HepG2 (cell line): ENCODE data around the gene TTBK1. TPM values are rescaled to one million over a fixed set of nuclear protein-coding genes. Genes with fewer than 3 reads are reported as not detected.
A peak's percentile ranks its signal among the peaks of the same experiment; 100 is the strongest.

ENCODE experiments used
- MZF1 ChIP-seq: sonication (generic); formaldehyde crosslinking; IDR thresholded peaks from 2 replicates; pipeline ENCODE4 v1.8.1; 2023; ENCODE audit warnings: mild to moderate bottlenecking, missing genetic modification reagents, borderline replicate concordance
- NR2F6 ChIP-seq, 2 experiments: IDR thresholded peaks; 2 replicates each; pipeline ENCODE4 v1.6.1; 2016; ENCODE audit warnings: antibody characterized with exemption in 1 of 2, mild to moderate bottlenecking in 1 of 2
- SKI ChIP-seq: fragments of 450-650 bp; IDR thresholded peaks from one replicate; pipeline ENCODE4 v1.6.1; 2018; ENCODE audit warnings: mild to moderate bottlenecking; ENCODE audit not compliant: partially characterized antibody
- ZNF136 ChIP-seq: sonication (generic); formaldehyde crosslinking; IDR thresholded peaks from 2 replicates; pipeline ENCODE4 v1.8.1; 2022; ENCODE audit warnings: low read depth, mild to moderate bottlenecking, moderate library complexity, missing genetic modification reagents
- ZNF207 ChIP-seq: fragments of 450-650 bp; IDR thresholded peaks from 2 replicates; pipeline ENCODE4 v1.6.1; 2016; ENCODE audit warnings: antibody characterized with exemption, borderline replicate concordance
- ZNF749 ChIP-seq: sonication (generic); formaldehyde crosslinking; IDR thresholded peaks from 2 replicates; pipeline ENCODE4 v1.8.0; 2022; ENCODE audit warnings: mild to moderate bottlenecking, missing genetic modification reagents, moderate library complexity, borderline replicate concordance
- ZNF782 ChIP-seq: sonication (generic); formaldehyde crosslinking; IDR thresholded peaks from 2 replicates; pipeline ENCODE4 v1.4.0; 2020; ENCODE audit warnings: missing genetic modification reagents, mild to moderate bottlenecking, borderline replicate concordance
- polyA plus RNA-seq, 8 experiments: library from polyadenylated mRNA; depleted of rRNA in 3 of 8; stranded (reverse) in 7 of 8; unstranded in 1 of 8; fragments of >200 nt; fragmentation: Illumina TruSeq in 4 of 8; extraction: Trizol in 4 of 8; gene quantifications; 2 replicates each; pipeline versions ENCODE4 v1.2.1 to v1.2.3, GENCODE V29; 2011 to 2016; ENCODE audit warnings: low read depth in 4 of 8, missing spikeins in 1 of 8, mixed read lengths in 1 of 8; ENCODE audit not compliant: insufficient read depth in 1 of 8
- total RNA-seq, 5 experiments: library from RNA; depleted of rRNA; stranded (reverse); fragments of >200 nt; fragmentation: Illumina TruSeq; extraction: Trizol; gene quantifications; 2 replicates each; pipeline ENCODE4 v1.2.3, GENCODE V29; 2016; ENCODE audit warnings: low read depth in 1 of 5
- TF ChIP-seq, protein P1 (sequence below): sonication (generic); formaldehyde crosslinking; IDR thresholded peaks from 2 replicates; pipeline ENCODE4 v1.5.0; 2020; ENCODE audit warnings: missing genetic modification reagents
- TF ChIP-seq, protein P2 (sequence below): sonication (generic); formaldehyde crosslinking; IDR thresholded peaks from 2 replicates; pipeline ENCODE4; 2020; ENCODE audit warnings: missing genetic modification reagents, mild to moderate bottlenecking, borderline replicate concordance
- TF ChIP-seq, protein P3 (sequence below): sonication (generic); formaldehyde crosslinking; IDR thresholded peaks from 2 replicates; pipeline ENCODE4 v1.9.0; 2021; ENCODE audit warnings: mild to moderate bottlenecking, missing genetic modification reagents
- TF ChIP-seq, protein P4 (sequence below): sonication (generic); formaldehyde crosslinking; IDR thresholded peaks from 2 replicates; pipeline ENCODE4 v1.4.0; 2020; ENCODE audit warnings: missing genetic modification reagents
- TF ChIP-seq, protein P5 (sequence below): sonication (generic); formaldehyde crosslinking; IDR thresholded peaks from 2 replicates; pipeline ENCODE4 v1.4.0; 2020; ENCODE audit warnings: missing genetic modification reagents, mild to moderate bottlenecking, borderline replicate concordance

Gene TTBK1
- total and polyA plus RNA-seq, 2 of the 13 experiments (the other 11 are each of a cell fraction or from before 2014, with no cell fraction given), result 0.24 to 0.33 TPM

DNA sequence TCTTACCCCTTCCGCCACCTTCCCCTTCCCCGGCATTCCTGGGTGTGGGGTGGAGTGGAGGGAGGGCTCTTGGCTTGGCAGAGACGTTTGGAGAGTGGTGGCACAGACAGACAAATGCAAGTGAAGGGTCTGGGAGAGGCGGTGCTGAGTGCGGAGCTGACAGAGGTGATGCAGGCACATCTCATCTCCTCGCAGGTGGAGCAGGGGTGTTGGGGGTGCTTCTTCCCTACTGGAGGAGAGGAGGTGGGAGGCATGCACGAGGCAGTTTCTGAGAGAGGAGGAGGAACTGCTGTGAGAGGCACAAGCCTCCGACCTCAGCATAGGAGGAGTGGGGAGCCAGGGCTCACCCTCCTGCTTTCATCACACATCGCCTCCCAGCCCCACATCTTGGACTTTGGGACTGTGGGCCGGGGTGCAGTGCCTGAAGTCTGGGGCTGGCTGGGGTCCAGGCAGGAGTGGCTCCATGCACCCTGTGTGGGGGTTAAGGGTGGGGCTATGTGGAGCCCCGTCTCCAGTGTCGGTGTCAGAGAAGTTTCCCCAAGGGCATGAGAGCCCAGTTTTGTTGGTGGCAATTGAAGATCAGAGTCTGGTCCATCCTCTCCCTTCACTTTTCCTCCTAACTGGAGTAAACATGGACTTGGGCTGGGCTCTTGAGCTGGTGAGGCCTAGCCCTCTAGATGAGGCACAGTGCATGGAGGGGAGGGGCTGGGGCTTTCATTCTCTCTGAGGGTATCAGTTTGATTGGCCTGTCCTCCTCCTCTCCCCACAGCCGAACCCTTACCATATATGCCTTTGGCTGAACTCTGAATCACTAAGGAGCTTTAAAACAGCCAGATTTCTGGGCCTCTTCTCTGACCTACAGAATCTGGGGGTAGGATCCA lies 34.6 kb downstream of the TTBK1 start (continued):
- TF ChIP-seq, protein P1, sequence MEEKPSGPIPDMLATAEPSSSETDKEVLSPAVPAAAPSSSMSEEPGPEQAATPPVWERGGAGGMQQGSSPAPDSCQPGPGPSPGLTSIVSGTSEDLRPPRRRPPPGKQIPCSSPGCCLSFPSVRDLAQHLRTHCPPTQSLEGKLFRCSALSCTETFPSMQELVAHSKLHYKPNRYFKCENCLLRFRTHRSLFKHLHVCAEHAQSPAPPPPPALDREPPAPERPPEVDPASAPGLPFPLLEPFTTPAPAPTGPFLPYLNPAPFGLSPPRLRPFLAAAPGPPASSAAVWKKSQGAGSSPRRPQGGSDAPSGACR (CRISPR knock-in tag), result peak; percentile 81
- TF ChIP-seq ZNF136 (CRISPR knock-in tag) (0 out of 2 replicates have a peak, but pooled peaks have one; percentile 17), NR2F6 (IDR thresholded peaks at IDR 0.05) (peak; percentile 37; the same call in 1 of the 2 replicates), NR2F6 (CRISPR knock-in tag; IDR thresholded peaks at IDR 0.05) (no peak), MZF1 (no peak), ZNF782 (CRISPR knock-in tag) (peak; percentile 82), ZNF749 (CRISPR knock-in tag) (peak; percentile 81; the same call in 1 of the 2 replicates), SKI (peak; percentile 32), ZNF207 (no peak)
- TF ChIP-seq, protein P2, sequence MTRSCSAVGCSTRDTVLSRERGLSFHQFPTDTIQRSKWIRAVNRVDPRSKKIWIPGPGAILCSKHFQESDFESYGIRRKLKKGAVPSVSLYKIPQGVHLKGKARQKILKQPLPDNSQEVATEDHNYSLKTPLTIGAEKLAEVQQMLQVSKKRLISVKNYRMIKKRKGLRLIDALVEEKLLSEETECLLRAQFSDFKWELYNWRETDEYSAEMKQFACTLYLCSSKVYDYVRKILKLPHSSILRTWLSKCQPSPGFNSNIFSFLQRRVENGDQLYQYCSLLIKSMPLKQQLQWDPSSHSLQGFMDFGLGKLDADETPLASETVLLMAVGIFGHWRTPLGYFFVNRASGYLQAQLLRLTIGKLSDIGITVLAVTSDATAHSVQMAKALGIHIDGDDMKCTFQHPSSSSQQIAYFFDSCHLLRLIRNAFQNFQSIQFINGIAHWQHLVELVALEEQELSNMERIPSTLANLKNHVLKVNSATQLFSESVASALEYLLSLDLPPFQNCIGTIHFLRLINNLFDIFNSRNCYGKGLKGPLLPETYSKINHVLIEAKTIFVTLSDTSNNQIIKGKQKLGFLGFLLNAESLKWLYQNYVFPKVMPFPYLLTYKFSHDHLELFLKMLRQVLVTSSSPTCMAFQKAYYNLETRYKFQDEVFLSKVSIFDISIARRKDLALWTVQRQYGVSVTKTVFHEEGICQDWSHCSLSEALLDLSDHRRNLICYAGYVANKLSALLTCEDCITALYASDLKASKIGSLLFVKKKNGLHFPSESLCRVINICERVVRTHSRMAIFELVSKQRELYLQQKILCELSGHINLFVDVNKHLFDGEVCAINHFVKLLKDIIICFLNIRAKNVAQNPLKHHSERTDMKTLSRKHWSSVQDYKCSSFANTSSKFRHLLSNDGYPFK (CRISPR knock-in tag), result peak; percentile 66
- TF ChIP-seq, protein P3, sequence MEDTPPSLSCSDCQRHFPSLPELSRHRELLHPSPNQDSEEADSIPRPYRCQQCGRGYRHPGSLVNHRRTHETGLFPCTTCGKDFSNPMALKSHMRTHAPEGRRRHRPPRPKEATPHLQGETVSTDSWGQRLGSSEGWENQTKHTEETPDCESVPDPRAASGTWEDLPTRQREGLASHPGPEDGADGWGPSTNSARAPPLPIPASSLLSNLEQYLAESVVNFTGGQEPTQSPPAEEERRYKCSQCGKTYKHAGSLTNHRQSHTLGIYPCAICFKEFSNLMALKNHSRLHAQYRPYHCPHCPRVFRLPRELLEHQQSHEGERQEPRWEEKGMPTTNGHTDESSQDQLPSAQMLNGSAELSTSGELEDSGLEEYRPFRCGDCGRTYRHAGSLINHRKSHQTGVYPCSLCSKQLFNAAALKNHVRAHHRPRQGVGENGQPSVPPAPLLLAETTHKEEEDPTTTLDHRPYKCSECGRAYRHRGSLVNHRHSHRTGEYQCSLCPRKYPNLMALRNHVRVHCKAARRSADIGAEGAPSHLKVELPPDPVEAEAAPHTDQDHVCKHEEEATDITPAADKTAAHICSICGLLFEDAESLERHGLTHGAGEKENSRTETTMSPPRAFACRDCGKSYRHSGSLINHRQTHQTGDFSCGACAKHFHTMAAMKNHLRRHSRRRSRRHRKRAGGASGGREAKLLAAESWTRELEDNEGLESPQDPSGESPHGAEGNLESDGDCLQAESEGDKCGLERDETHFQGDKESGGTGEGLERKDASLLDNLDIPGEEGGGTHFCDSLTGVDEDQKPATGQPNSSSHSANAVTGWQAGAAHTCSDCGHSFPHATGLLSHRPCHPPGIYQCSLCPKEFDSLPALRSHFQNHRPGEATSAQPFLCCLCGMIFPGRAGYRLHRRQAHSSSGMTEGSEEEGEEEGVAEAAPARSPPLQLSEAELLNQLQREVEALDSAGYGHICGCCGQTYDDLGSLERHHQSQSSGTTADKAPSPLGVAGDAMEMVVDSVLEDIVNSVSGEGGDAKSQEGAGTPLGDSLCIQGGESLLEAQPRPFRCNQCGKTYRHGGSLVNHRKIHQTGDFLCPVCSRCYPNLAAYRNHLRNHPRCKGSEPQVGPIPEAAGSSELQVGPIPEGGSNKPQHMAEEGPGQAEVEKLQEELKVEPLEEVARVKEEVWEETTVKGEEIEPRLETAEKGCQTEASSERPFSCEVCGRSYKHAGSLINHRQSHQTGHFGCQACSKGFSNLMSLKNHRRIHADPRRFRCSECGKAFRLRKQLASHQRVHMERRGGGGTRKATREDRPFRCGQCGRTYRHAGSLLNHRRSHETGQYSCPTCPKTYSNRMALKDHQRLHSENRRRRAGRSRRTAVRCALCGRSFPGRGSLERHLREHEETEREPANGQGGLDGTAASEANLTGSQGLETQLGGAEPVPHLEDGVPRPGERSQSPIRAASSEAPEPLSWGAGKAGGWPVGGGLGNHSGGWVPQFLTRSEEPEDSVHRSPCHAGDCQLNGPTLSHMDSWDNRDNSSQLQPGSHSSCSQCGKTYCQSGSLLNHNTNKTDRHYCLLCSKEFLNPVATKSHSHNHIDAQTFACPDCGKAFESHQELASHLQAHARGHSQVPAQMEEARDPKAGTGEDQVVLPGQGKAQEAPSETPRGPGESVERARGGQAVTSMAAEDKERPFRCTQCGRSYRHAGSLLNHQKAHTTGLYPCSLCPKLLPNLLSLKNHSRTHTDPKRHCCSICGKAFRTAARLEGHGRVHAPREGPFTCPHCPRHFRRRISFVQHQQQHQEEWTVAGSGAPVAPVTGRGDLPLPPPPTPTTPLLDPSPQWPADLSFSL (CRISPR knock-in tag), result no peak; the same call in 1 of the 2 replicates
- TF ChIP-seq, protein P4, sequence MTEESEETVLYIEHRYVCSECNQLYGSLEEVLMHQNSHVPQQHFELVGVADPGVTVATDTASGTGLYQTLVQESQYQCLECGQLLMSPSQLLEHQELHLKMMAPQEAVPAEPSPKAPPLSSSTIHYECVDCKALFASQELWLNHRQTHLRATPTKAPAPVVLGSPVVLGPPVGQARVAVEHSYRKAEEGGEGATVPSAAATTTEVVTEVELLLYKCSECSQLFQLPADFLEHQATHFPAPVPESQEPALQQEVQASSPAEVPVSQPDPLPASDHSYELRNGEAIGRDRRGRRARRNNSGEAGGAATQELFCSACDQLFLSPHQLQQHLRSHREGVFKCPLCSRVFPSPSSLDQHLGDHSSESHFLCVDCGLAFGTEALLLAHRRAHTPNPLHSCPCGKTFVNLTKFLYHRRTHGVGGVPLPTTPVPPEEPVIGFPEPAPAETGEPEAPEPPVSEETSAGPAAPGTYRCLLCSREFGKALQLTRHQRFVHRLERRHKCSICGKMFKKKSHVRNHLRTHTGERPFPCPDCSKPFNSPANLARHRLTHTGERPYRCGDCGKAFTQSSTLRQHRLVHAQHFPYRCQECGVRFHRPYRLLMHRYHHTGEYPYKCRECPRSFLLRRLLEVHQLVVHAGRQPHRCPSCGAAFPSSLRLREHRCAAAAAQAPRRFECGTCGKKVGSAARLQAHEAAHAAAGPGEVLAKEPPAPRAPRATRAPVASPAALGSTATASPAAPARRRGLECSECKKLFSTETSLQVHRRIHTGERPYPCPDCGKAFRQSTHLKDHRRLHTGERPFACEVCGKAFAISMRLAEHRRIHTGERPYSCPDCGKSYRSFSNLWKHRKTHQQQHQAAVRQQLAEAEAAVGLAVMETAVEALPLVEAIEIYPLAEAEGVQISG (CRISPR knock-in tag), result peak; percentile 60; the same call in 1 of the 2 replicates
- TF ChIP-seq, protein P5, sequence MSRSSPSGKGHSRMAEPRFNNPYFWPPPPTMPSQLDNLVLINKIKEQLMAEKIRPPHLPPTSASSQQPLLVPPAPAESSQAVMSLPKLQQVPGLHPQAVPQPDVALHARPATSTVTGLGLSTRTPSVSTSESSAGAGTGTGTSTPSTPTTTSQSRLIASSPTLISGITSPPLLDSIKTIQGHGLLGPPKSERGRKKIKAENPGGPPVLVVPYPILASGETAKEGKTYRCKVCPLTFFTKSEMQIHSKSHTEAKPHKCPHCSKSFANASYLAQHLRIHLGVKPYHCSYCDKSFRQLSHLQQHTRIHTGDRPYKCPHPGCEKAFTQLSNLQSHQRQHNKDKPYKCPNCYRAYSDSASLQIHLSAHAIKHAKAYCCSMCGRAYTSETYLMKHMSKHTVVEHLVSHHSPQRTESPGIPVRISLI (CRISPR knock-in tag), result 0 out of 2 replicates have a peak, but pooled peaks have one; percentile 28
